GM13976 (cell line): ENCODE results near the gene CWF19L1.
"Not testable (repeated sequence)": the region's sequence is repeated elsewhere in the genome, so short reads cannot be mapped to it uniquely, and the experiment has no call there.

ENCODE experiments used
- DNase-seq: peaks from one replicate; pipeline ENCODE4 v3.0.0; 2012; ENCODE audit warnings: low spot score
- CTCF ChIP-seq: IDR thresholded peaks from 2 replicates; pipeline ENCODE4 v1.5.1; 2012; ENCODE audit warnings: borderline replicate concordance, mild to moderate bottlenecking; ENCODE audit not compliant: insufficient read depth; ENCODE audit errors: extremely low read depth, missing control alignments, control extremely low read depth
- in situ Hi-C: fragments of 300-500 bp; cut with MboI; formaldehyde crosslinking; loops from one replicate; pipeline ENCODE4 v1.12.0; 2022; ENCODE audit warnings: low sequenced_read_pairs, mixed read lengths, inconsistent platforms; ENCODE audit not compliant: unreplicated experiment

The CWF19L1 gene

GRCh38 chr10:100303724-100304319 is 36.4 kb upstream of the CWF19L1 start:
- peak; percentile 53 for DNase-seq
- TF ChIP-seq CTCF: peak; percentile 49
- in situ Hi-C loops: no loop called here

- DNase-seq, in situ Hi-C loops: not testable (repeated sequence)
Observed at GRCh38 chr10:100301123-100301522, 33.7 kb upstream of the CWF19L1 start.

- no peak for DNase-seq
- in situ Hi-C loops: no loop called here
- no peak for TF ChIP-seq CTCF
Observed at GRCh38 chr10:100297242-100297641, 29.8 kb upstream of the CWF19L1 start.

DNA sequence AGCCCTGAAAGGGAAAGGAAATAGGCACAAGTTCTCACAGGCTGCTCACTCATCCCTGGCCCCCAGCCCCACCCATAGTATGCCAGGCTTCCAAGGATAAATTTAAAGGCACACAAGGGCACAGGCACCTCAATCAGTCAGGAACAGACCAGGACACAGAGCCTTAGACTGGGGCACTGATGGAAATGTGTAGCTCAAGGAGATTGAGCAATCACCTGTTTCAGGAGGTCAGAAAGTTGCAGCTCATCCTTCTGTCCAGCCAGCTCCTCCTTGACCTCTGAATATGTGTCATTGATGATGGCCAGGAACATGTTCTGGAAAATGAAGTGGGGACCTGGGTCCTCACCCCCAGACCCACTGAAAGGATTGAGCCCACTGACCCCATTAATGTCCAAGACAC is 25.6 kb upstream of the CWF19L1 start:
- DNase-seq: no peak
- in situ Hi-C loops: no loop called here

GRCh38 chr10:100292300-100292699 is 24.9 kb upstream of the CWF19L1 start:
- in situ Hi-C loops: not testable (repeated sequence)

More for the DNA sequence above, 25.6 kb upstream of the CWF19L1 start:
- no peak for TF ChIP-seq CTCF

GRCh38 chr10:100291356-100291755 is 23.9 kb upstream of the CWF19L1 start:
- in situ Hi-C loops: no loop called here
- TF ChIP-seq CTCF: no peak
- no peak for DNase-seq

More at GRCh38 chr10:100292300-100292699, 24.9 kb upstream of the CWF19L1 start:
- not testable (repeated sequence) for DNase-seq

DNA sequence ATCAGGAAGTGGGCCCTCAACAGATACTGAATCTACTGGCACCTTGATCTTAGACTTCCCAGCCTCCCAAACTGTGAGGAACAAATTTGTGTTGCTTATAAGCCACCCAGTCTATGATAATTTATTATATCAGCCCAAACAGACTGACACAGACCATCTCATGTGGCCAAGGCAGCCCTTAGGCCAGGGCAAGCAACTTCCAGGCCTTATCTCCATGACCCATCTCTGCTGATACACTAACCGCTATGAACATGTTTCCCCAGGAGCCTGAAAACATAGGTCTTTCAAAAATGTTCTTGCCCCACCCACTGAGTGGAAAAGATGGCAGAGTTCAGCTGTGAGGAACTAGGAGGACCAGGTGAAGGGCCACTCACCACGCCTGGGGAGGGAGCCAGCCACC is 22.2 kb upstream of the CWF19L1 start:
- no peak for DNase-seq
- no peak for TF ChIP-seq CTCF
- in situ Hi-C loops: no loop called here

DNA sequence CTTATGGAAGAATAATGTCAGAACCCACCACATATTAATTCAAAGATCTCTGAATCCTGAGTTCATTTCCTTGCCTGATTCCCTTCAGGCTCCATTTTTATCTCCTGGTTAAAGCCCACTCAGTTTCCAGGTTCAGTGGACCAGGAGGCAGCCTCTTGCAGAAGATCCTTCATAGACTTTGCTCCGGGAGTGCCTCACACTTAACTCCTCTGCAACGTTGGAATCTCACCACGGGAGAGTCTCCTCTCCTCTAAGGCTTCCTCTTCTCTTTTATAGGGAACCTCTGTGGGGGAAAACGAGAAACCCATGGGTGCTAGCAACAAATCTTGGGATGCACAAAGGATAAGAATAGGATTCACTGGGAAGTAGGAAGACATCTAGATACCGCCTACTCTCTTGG is 20.8 kb upstream of the CWF19L1 start:
- no peak for TF ChIP-seq CTCF
- no peak for DNase-seq
- in situ Hi-C loops: no loop called here
